B cell (primary cell): ENCODE data around the gene SURF6. TPM values are rescaled to one million over a fixed set of nuclear protein-coding genes. Genes with fewer than 3 reads are reported as not detected.

Experiments
- ATAC-seq: fragments of 200-7000 bp; cut with Tn5 transposase; one replicate; pipeline ENCODE4 v1.10.0; 2021; ENCODE audit warnings: low read depth, mild to moderate bottlenecking, moderate number of reproducible peaks, moderate library complexity
- CTCF ChIA-PET: fragments of 350-600 bp; sonication (Branson Sonifier 250); formaldehyde crosslinking; loops from one replicate; lab custom pipeline; 2021; ENCODE audit warnings: antibody characterized with exemption, inconsistent platforms; lab: Charles Lee
- POLR2A ChIA-PET: fragments of 350-600 bp; sonication (Branson Sonifier 250); formaldehyde crosslinking; loops from one replicate; lab custom pipeline; 2021; ENCODE audit warnings: antibody characterized with exemption; lab: Charles Lee
- DNase-seq: peaks from one replicate; pipeline ENCODE4 v3.0.0; 2013
- H2AFZ ChIP-seq: 2 replicates; pipeline ENCODE4 v1.6.1; 2012; ENCODE audit warnings: mild to moderate bottlenecking, low read depth, low read length; ENCODE audit not compliant: insufficient read depth, poor library complexity, severe bottlenecking
- H3K27ac ChIP-seq, 2 donors: 1 replicate in 1 of 2; 2 replicates in 1 of 2; pipeline ENCODE4 v1.5.1; 2012 to 2013; ENCODE audit warnings: low read length in 2 of 2, mild to moderate bottlenecking in 2 of 2, moderate library complexity in 1 of 2
- H3K27me3 ChIP-seq, 4 experiments: fragments of 200-600 bp in 1 of 4; sonication (generic) in 1 of 4; replicated peaks in 1 of 4; 1 replicate in 2 of 4; 2 replicates in 2 of 4; pipeline versions ENCODE4 v1.6.1 to v1.7.0; 2013 to 2016; ENCODE audit warnings: low read length in 3 of 4, mild to moderate bottlenecking in 2 of 4, mixed read lengths in 1 of 4, moderate library complexity in 1 of 4; ENCODE audit not compliant: insufficient read depth in 4 of 4, control insufficient read depth in 3 of 4; ENCODE audit errors: control extremely low read depth in 1 of 4
- H3K36me3 ChIP-seq, 2 experiments: replicated peaks in 1 of 2; 1 replicate in 1 of 2; 2 replicates in 1 of 2; pipeline versions ENCODE4 v1.6.1 to v1.7.1; 2013; ENCODE audit warnings: low read length in 1 of 2; ENCODE audit not compliant: insufficient read depth in 2 of 2, control insufficient read depth in 1 of 2; ENCODE audit errors: control extremely low read depth in 1 of 2, extremely low read depth in 1 of 2
- H3K4me1 ChIP-seq, 2 donors: fragments of 200-600 bp in 1 of 2; sonication (generic) in 1 of 2; 1 replicate in 1 of 2; 2 replicates in 1 of 2; pipeline versions ENCODE4 v1.5.1 to v1.6.1; 2013 to 2017; ENCODE audit warnings: low read length in 2 of 2; ENCODE audit not compliant: control insufficient read depth in 2 of 2, insufficient read depth in 2 of 2
- H3K4me2 ChIP-seq: replicated peaks from 2 replicates; pipeline ENCODE3; 2012; ENCODE audit warnings: mild to moderate bottlenecking, low read depth, low read length; ENCODE audit not compliant: poor library complexity, severe bottlenecking
- H3K4me3 ChIP-seq, 5 experiments: fragments of 200-600 bp in 1 of 5; sonication (generic) in 1 of 5; 1 replicate in 3 of 5; 2 replicates in 2 of 5; pipeline versions ENCODE4 v1.5.1 to v1.7.0; 2011 to 2016; ENCODE audit warnings: low read length in 4 of 5, mild to moderate bottlenecking in 4 of 5, low read depth in 2 of 5, control low read depth in 1 of 5, moderate library complexity in 1 of 5; ENCODE audit not compliant: insufficient read depth in 1 of 5; ENCODE audit errors: control extremely low read depth in 1 of 5, extremely low read depth in 1 of 5
- H3K79me2 ChIP-seq: fragments of 200-600 bp; sonication (generic); one replicate; pipeline ENCODE4 v1.6.0; 2016; ENCODE audit warnings: low read length; ENCODE audit not compliant: control insufficient read depth, insufficient read depth
- H3K9ac ChIP-seq: fragments of 200-600 bp; sonication (generic); 2 replicates; pipeline ENCODE4 v1.6.1; 2017; ENCODE audit warnings: mild to moderate bottlenecking, low read length, moderate library complexity
- H3K9me3 ChIP-seq, 3 donors: one replicate each; pipeline versions ENCODE4 v1.6.1 to v1.7.1; 2013; ENCODE audit warnings: low read length in 2 of 3; ENCODE audit not compliant: control insufficient read depth in 2 of 3, insufficient read depth in 1 of 3; ENCODE audit errors: control extremely low read depth in 1 of 3
- H4K20me1 ChIP-seq: 2 replicates; pipeline ENCODE4 v1.6.0; 2012; ENCODE audit warnings: mild to moderate bottlenecking, low read length; ENCODE audit not compliant: insufficient read depth, control insufficient read depth, poor library complexity, severe bottlenecking
- H3K27ac Mint-ChIP-seq: one replicate; pipeline ENCODE4 v1.8.0; 2021; ENCODE audit warnings: mixed read lengths
- H3K27me3 Mint-ChIP-seq: one replicate; pipeline ENCODE4 v1.8.0; 2021; ENCODE audit warnings: mixed read lengths
- H3K4me1 Mint-ChIP-seq: one replicate; pipeline ENCODE4 v1.8.0; 2021; ENCODE audit warnings: mixed read lengths
- H3K4me3 Mint-ChIP-seq: one replicate; pipeline ENCODE4 v1.8.0; 2021; ENCODE audit warnings: mixed read lengths
- H3K9me3 Mint-ChIP-seq: one replicate; pipeline ENCODE4 v1.8.0; 2022; ENCODE audit warnings: mixed read lengths; ENCODE audit not compliant: insufficient read depth
- EZH2 ChIP-seq: IDR thresholded peaks from 2 replicates; pipeline ENCODE4 v1.6.1; 2012; ENCODE audit warnings: borderline replicate concordance, low read depth, mild to moderate bottlenecking, moderate library complexity, low read length; ENCODE audit not compliant: insufficient read depth, poor library complexity, severe bottlenecking
- WGBS: methylation state at CpG from one replicate; pipeline ENCODE4 v1.1.5; 2013; ENCODE audit warnings: missing lambda C conversion rate; ENCODE audit not compliant: insufficient coverage; 5-methylcytosine and 5-hydroxymethylcytosine counted together
- intact Hi-C: fragments of 100-400 bp; cut with micrococcal nuclease; formaldehyde crosslinking; loops from one replicate; pipeline ENCODE4 v1.10.0; 2022
- polyA plus RNA-seq: library from polyadenylated mRNA; depleted of rRNA; stranded (reverse); fragments of >200 nt; gene quantifications from 2 replicates; pipeline ENCODE4 v1.2.3, GENCODE V29; 2012
- total RNA-seq, 2 donors: library from RNA; stranded (reverse); fragments of 120-200 nt in 1 of 2; gene quantifications; 1 replicate in 1 of 2; 2 replicates in 1 of 2; pipeline versions ENCODE4 v1.2.3 to v1.2.4, GENCODE V29; 2013 to 2022
- TF ChIP-seq, protein P1 (sequence below): fragments of 200-600 bp; IDR thresholded peaks from one replicate; pipeline ENCODE4 v1.8.0; 2022; ENCODE audit warnings: antibody characterized with exemption, mild to moderate bottlenecking

The SURF6 gene
- total and polyA plus RNA-seq, 2 donors (not counting 1 experiment from before 2014, with no cell fraction given): 14.7 to 25.9 TPM

- Mint-ChIP-seq H3K27ac (no peak overlapping the region), H3K27me3 (peaks cover 8% of the 10 kb centered on the region), H3K4me1 (no peaks in the 10 kb centered on the region), H3K4me3 (no peak overlapping the region), H3K9me3 (no peaks in the 10 kb centered on the region)
- intact Hi-C loops: no loop called here
- ATAC-seq (no peak), DNase-seq (no peak)
- H3K27ac ChIP-seq: no peak overlapping the region
- no peak overlapping the region for H2AFZ ChIP-seq
- H4K20me1 ChIP-seq: no peaks in the 10 kb centered on the region
- ChIA-PET POLR2A (no interaction called here), CTCF (interaction anchor here (2.2 kb wide), 1 partner anchor 199 kb away, joined by 5 read pairs; no protein-coding TSS in a partner anchor)
- no peaks in the 10 kb centered on the region for H3K36me3 ChIP-seq
- no peaks in the 10 kb centered on the region for H3K4me1 ChIP-seq
- H3K27me3 ChIP-seq: peaks cover 0 to 12% (median 0%) of the 10 kb centered on the region in 4 experiments
- no peak for TF ChIP-seq EZH2
- TF ChIP-seq, protein P1, sequence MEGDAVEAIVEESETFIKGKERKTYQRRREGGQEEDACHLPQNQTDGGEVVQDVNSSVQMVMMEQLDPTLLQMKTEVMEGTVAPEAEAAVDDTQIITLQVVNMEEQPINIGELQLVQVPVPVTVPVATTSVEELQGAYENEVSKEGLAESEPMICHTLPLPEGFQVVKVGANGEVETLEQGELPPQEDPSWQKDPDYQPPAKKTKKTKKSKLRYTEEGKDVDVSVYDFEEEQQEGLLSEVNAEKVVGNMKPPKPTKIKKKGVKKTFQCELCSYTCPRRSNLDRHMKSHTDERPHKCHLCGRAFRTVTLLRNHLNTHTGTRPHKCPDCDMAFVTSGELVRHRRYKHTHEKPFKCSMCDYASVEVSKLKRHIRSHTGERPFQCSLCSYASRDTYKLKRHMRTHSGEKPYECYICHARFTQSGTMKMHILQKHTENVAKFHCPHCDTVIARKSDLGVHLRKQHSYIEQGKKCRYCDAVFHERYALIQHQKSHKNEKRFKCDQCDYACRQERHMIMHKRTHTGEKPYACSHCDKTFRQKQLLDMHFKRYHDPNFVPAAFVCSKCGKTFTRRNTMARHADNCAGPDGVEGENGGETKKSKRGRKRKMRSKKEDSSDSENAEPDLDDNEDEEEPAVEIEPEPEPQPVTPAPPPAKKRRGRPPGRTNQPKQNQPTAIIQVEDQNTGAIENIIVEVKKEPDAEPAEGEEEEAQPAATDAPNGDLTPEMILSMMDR: no peak
- WGBS: 98% methylated on average over 14 of the region's 14 CpGs
- H3K4me3 ChIP-seq: no peak overlapping the region
- H3K4me2 ChIP-seq: no peak overlapping the region
- H3K9ac ChIP-seq: no peak overlapping the region
- H3K9me3 ChIP-seq: no peaks in the 10 kb centered on the region
- H3K79me2 ChIP-seq: no peaks in the 10 kb centered on the region
Measured at GRCh38 chr9:133385452-133385851, 49.5 kb upstream of the SURF6 start.

DNA sequence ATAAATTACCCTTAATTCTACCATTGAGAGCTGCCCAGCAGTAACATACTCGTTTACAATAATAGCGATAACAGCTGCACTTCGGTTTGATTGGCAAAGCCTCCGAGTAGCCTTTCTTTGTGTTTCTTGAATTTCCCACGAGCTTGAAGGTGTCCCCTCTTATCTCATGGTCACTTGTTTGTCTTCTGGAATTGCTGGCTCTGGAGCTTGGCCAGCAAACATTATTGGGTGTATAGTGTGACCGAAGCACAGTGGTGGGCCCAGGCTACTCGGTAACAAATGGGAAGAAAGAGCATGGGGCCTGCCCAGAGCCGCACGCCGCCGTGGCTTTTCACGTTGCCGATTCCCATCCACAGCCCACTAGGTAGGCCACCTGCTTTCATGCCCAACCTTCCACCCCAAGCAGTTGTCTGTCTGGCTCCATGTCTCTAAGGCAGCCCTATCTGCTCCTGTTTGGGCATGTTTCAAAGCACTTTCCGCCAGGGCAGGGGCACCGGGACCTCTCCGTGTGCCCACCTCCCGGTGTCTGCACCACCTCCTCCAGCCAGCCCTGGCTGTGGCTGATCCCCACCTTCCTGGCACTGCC, 48.8 kb upstream of the SURF6 start:
- intact Hi-C loops: no loop called here
- 97% methylated on average over 17 of the region's 17 CpGs for WGBS
- H3K4me3 ChIP-seq: no peak overlapping the region
- ChIA-PET POLR2A (no interaction called here), CTCF (interaction anchor here (2.2 kb wide), 1 partner anchor 198 kb away, joined by 5 read pairs; no protein-coding TSS in a partner anchor)
- Mint-ChIP-seq H3K9me3 (no peaks in the 10 kb centered on the region), H3K4me1 (no peaks in the 10 kb centered on the region), H3K4me3 (no peak overlapping the region), H3K27me3 (peaks cover 2% of the 10 kb centered on the region), H3K27ac (no peak overlapping the region)
- H3K27ac ChIP-seq: no peak overlapping the region
- TF ChIP-seq EZH2: no peak
- TF ChIP-seq, protein P1: no peak
- H2AFZ ChIP-seq: no peak overlapping the region
- H4K20me1 ChIP-seq: no peaks in the 10 kb centered on the region
- no peaks in the 10 kb centered on the region for H3K79me2 ChIP-seq
- H3K27me3 ChIP-seq: peaks cover 0 to 9% (median 0%) of the 10 kb centered on the region in 4 experiments
- DNase-seq (no peak), ATAC-seq (no peak)
- H3K9ac ChIP-seq: no peak overlapping the region
- no peaks in the 10 kb centered on the region for H3K36me3 ChIP-seq
- no peaks in the 10 kb centered on the region for H3K9me3 ChIP-seq
- H3K4me2 ChIP-seq: no peak overlapping the region
- no peaks in the 10 kb centered on the region for H3K4me1 ChIP-seq
